Hepatocyte (in vitro differentiated cells): ENCODE measurements around the gene LEKR1. TPM values are rescaled to one million over a fixed set of nuclear protein-coding genes. Genes with fewer than 3 reads are reported as not detected.

ENCODE experiments used
- DNase-seq: peaks from one replicate; pipeline ENCODE4 v3.0.0-alpha.2; 2016; ENCODE audit warnings: low spot score
- H2AFZ ChIP-seq: fragments of 200-600 bp; sonication (generic); 2 replicates; pipeline ENCODE4 v1.6.0; 2016; ENCODE audit warnings: antibody characterized with exemption, mild to moderate bottlenecking
- H3K27ac ChIP-seq: fragments of 200-600 bp; sonication (generic); 2 replicates; pipeline ENCODE4 v1.5.1; 2016; ENCODE audit warnings: mild to moderate bottlenecking
- H3K27me3 ChIP-seq: fragments of 200-600 bp; sonication (generic); 2 replicates; pipeline ENCODE4 v1.6.1; 2016
- H3K36me3 ChIP-seq: fragments of 200-600 bp; sonication (generic); replicated peaks from 2 replicates; pipeline ENCODE4 v1.5.1; 2016; ENCODE audit warnings: low read depth; ENCODE audit not compliant: insufficient read depth
- H3K4me1 ChIP-seq: fragments of 200-600 bp; sonication (generic); 2 replicates; pipeline ENCODE4 v1.5.1; 2016; ENCODE audit warnings: mild to moderate bottlenecking, moderate library complexity; ENCODE audit not compliant: insufficient read depth
- H3K4me2 ChIP-seq: fragments of 200-600 bp; sonication (generic); 2 replicates; pipeline ENCODE4 v1.6.0; 2016
- H3K4me3 ChIP-seq: fragments of 200-600 bp; sonication (generic); 2 replicates; pipeline ENCODE4 v1.5.1; 2016; ENCODE audit warnings: mild to moderate bottlenecking
- H3K79me2 ChIP-seq: fragments of 200-600 bp; sonication (generic); 2 replicates; pipeline ENCODE4 v1.6.0; 2017; ENCODE audit warnings: mild to moderate bottlenecking
- H3K9me2 ChIP-seq: fragments of 200-600 bp; sonication (generic); replicated peaks from 2 replicates; pipeline ENCODE4 v1.6.0; 2017; ENCODE audit warnings: mild to moderate bottlenecking; ENCODE audit not compliant: insufficient read depth
- H3K9me3 ChIP-seq: fragments of 200-600 bp; sonication (generic); 2 replicates; pipeline ENCODE4 v1.5.1; 2016; ENCODE audit warnings: low read depth, mild to moderate bottlenecking
- H4K20me1 ChIP-seq: fragments of 200-600 bp; sonication (generic); 2 replicates; pipeline ENCODE4 v1.6.0; 2016; ENCODE audit warnings: mild to moderate bottlenecking; ENCODE audit not compliant: insufficient read depth, poor library complexity, severe bottlenecking
- EZH2 ChIP-seq: fragments of 200-600 bp; sonication (generic); IDR thresholded peaks from 2 replicates; pipeline ENCODE4 v1.6.1; 2016; ENCODE audit warnings: antibody characterized with exemption, mild to moderate bottlenecking, borderline replicate concordance
- EZH2phosphoT487 ChIP-seq: fragments of 200-600 bp; sonication (generic); IDR thresholded peaks from one replicate; pipeline ENCODE4 v1.6.1; 2018; ENCODE audit warnings: antibody characterized with exemption, mild to moderate bottlenecking, low read depth, moderate library complexity; ENCODE audit not compliant: unreplicated experiment, severe bottlenecking
- WGBS: methylation state at CpG from one replicate; pipeline ENCODE4 v1.1.6; 2016; ENCODE audit warnings: low lambda C conversion rate; ENCODE audit errors: missing lambda C conversion rate; 5-methylcytosine and 5-hydroxymethylcytosine counted together
- polyA plus RNA-seq: library from polyadenylated mRNA; unstranded; fragments of >200 nt; fragmentation: Nextera tagmentation; extraction: Ambion mirVana; gene quantifications from 2 replicates; pipeline ENCODE4 v1.2.1, GENCODE V29; 2016
- total RNA-seq: library from RNA; depleted of rRNA; stranded (reverse); fragments of >200 nt; gene quantifications from 2 replicates; pipeline ENCODE4 v1.2.3, GENCODE V29; 2014
- TF ChIP-seq, protein P1 (sequence below): fragments of 200-600 bp; sonication (generic); IDR thresholded peaks from 2 replicates; pipeline ENCODE4 v1.5.1; 2016; ENCODE audit warnings: antibody characterized with exemption, mild to moderate bottlenecking; ENCODE audit not compliant: poor library complexity

The LEKR1 gene
- total and polyA plus RNA-seq, 2 experiments from 2014 or later = 1.1 to 2.1 TPM

DNA sequence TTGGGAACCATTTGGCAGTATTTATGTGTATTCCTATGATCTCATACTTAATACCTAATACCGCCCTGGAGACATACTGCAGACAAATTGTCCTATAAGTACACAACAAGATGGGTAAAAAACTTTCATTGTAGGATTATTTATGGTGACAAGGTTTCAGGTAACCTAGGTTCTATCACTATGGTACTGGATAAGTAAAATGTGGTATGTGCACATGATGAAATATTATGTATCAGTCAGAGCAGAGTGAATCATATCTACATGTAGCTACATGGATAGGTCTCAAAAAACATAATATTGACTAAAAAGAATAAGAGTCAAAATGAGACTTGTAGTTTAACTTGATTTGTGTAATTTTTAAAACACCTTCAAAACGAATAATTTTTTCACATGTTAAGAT lies 147.8 kb downstream of the LEKR1 start:
- Histone ChIP-seq H4K20me1 (no peaks in the 10 kb centered on the region), H2AFZ (no peak overlapping the region), H3K4me1 (no peaks in the 10 kb centered on the region), H3K9me2 (no peaks in the 10 kb centered on the region), H3K4me2 (no peak overlapping the region), H3K27ac (no peak overlapping the region), H3K79me2 (no peaks in the 10 kb centered on the region), H3K4me3 (no peak overlapping the region), H3K9me3 (no peaks in the 10 kb centered on the region), H3K36me3 (no peaks in the 10 kb centered on the region), H3K27me3 (no peaks in the 10 kb centered on the region)
- TF ChIP-seq, protein P1, sequence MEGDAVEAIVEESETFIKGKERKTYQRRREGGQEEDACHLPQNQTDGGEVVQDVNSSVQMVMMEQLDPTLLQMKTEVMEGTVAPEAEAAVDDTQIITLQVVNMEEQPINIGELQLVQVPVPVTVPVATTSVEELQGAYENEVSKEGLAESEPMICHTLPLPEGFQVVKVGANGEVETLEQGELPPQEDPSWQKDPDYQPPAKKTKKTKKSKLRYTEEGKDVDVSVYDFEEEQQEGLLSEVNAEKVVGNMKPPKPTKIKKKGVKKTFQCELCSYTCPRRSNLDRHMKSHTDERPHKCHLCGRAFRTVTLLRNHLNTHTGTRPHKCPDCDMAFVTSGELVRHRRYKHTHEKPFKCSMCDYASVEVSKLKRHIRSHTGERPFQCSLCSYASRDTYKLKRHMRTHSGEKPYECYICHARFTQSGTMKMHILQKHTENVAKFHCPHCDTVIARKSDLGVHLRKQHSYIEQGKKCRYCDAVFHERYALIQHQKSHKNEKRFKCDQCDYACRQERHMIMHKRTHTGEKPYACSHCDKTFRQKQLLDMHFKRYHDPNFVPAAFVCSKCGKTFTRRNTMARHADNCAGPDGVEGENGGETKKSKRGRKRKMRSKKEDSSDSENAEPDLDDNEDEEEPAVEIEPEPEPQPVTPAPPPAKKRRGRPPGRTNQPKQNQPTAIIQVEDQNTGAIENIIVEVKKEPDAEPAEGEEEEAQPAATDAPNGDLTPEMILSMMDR = no peak
- TF ChIP-seq EZH2 = no peak
- no peak for TF ChIP-seq EZH2phosphoT487
- WGBS = 94% methylated on average over 2 of the region's 2 CpGs
- no peak for DNase-seq

DNA sequence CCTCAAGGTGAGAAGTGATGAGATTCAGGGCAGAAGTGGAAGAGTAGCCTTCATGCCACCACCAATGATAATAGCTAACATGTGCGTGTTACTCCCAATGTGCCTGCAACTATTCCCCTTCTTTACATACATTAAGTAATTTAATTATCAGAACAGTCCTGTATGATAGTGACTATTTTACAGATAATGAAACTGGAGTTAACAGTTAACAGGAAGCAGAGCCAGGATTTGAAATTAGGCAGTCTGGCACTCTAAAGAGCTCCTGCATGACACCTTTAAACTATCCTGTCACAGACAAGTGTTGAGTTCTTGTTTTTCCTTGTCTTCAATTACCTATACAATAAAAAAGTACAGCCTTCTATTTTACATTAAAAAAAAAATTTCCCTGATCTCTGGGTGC lies 148.8 kb downstream of the LEKR1 start:
- Histone ChIP-seq H4K20me1 (no peaks in the 10 kb centered on the region), H3K36me3 (no peaks in the 10 kb centered on the region), H3K4me2 (no peak overlapping the region), H3K27me3 (no peaks in the 10 kb centered on the region), H3K9me3 (no peaks in the 10 kb centered on the region), H3K4me1 (no peaks in the 10 kb centered on the region), H3K79me2 (no peaks in the 10 kb centered on the region), H2AFZ (no peak overlapping the region), H3K27ac (no peak overlapping the region), H3K4me3 (no peak overlapping the region), H3K9me2 (no peaks in the 10 kb centered on the region)
- DNase-seq = no peak
- TF ChIP-seq EZH2phosphoT487 (no peak), EZH2 (no peak)
- TF ChIP-seq, protein P1 = no peak
- 86% methylated on average over 1 of the region's 1 CpG for WGBS

DNA sequence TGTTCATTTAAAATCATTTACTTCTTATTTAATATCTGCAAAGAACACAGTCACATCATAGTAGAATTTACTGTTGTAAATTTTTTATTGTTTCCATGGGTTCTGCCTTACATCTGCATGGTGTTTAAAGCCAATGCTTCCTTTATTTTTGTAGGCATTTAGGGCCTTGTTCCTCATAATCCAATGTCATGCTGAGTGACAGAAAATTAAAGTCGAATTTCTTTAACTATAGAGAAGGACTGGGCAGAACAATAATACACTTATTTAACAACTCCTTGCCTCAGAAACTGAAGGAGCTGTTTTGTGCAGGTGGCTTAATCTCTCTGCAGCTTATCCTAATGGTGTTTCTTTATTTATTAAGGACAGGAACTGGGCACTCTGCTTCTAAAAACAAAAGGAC lies 149.6 kb downstream of the LEKR1 start:
- Histone ChIP-seq H3K27ac (no peak overlapping the region), H3K36me3 (no peaks in the 10 kb centered on the region), H3K9me2 (no peaks in the 10 kb centered on the region), H2AFZ (no peak overlapping the region), H3K27me3 (no peaks in the 10 kb centered on the region), H3K4me1 (no peaks in the 10 kb centered on the region), H4K20me1 (no peaks in the 10 kb centered on the region), H3K79me2 (no peaks in the 10 kb centered on the region), H3K4me2 (no peak overlapping the region), H3K4me3 (no peak overlapping the region), H3K9me3 (no peaks in the 10 kb centered on the region)
- no peak for DNase-seq
- no peak for TF ChIP-seq EZH2
- TF ChIP-seq, protein P1 = no peak
- no peak for TF ChIP-seq EZH2phosphoT487
- WGBS = 78% methylated on average over 1 of the region's 1 CpG

DNA sequence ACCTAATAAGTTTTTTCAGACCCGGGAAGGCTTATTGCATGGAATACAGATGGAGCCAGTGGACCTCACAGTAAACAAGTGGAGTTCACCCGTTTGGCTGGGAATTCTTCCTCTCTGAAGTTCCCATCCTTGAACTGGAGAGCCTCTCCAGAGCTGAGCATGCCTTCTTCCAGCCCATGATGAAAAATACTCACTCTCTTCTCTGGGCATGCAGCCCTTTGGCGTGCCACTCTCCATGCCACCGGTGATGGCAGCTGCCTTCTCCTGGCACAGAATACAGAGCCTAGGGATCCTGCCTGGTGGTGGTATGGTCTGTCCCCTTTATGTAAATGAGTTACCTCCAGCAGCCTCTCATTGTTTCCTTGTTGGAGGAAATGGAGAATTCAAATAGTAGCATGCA lies 150.8 kb downstream of the LEKR1 start:
- WGBS = 90% methylated on average over 4 of the region's 4 CpGs
- no peaks in the 10 kb centered on the region for H3K9me2 ChIP-seq
- H2AFZ ChIP-seq = no peak overlapping the region
- no peaks in the 10 kb centered on the region for H4K20me1 ChIP-seq
- H3K4me2 ChIP-seq = no peak overlapping the region
- H3K27me3 ChIP-seq = no peaks in the 10 kb centered on the region
- no peaks in the 10 kb centered on the region for H3K4me1 ChIP-seq
- no peaks in the 10 kb centered on the region for H3K9me3 ChIP-seq
- H3K79me2 ChIP-seq = no peaks in the 10 kb centered on the region
- TF ChIP-seq EZH2 (no peak), EZH2phosphoT487 (no peak)
- TF ChIP-seq, protein P1 = no peak
- no peak for DNase-seq
- no peaks in the 10 kb centered on the region for H3K36me3 ChIP-seq
- no peak overlapping the region for H3K4me3 ChIP-seq
- H3K27ac ChIP-seq = no peak overlapping the region
